ENCODE data around the gene RNF151.
A peak's percentile ranks its signal among the peaks of the same experiment; 100 is the strongest.
"Not testable (repeated sequence)": the region's sequence is repeated elsewhere in the genome, so short reads cannot be mapped to it uniquely, and the experiment has no call there.

The RNF151 gene

DNA sequence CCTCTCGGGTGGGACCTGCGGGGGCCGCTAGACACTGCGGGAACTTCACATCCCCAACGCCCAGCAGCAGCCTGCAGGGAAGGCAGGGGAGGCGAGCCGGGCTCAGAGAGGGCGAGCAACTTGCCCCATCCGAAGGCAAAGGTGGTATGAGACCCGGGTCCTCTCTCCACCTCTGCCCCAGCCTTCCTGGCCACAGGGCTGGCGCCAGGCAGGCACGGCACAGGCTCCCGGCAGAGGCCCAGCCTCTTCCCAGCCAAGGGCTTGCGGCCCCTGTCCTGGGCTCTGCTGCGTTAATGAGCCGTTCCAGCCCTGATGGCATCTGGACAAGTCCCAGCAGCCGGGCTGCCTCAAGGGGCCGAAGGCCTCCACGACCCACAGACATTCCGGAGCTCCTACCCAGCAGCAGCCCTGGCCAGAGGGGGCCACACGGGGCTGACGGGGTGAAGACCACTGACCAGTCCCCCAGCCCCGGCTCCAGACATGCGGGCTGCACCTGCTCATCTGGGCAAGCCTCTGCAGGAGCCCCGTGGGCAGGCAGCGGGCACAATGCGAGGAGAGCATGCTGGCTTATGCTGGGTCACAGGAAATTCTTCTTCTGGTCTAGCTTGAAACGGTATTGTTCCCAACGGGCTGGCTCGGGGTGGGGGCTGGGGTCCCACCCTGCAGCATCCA is 47.2 kb upstream of the RNF151 start:
- Histone ChIP-seq H3K9me3 (ENCODE audit: control insufficient read depth, low read length) (no peaks in the 10 kb centered on the region), H3K36me3 (ENCODE audit: control insufficient read depth, insufficient read depth, low read length) (no peaks in the 10 kb centered on the region), H3K9ac (no peak overlapping the region), H3K27ac (no peak overlapping the region), H3K4me3 (ENCODE audit: low read depth, low read length) (no peak overlapping the region), H3K79me2 (no peaks in the 10 kb centered on the region), H3K4me1 (no peaks in the 10 kb centered on the region), H2AFZ (no peak overlapping the region), H3K27me3 (ENCODE audit: control insufficient read depth, insufficient read depth, low read length) (peaks cover 17% of the 10 kb centered on the region), H3K4me2 (ENCODE audit: low read length) (no peak overlapping the region)
- TF ChIP-seq CTCF (IDR thresholded peaks at IDR 0.05), result no peak

DNA sequence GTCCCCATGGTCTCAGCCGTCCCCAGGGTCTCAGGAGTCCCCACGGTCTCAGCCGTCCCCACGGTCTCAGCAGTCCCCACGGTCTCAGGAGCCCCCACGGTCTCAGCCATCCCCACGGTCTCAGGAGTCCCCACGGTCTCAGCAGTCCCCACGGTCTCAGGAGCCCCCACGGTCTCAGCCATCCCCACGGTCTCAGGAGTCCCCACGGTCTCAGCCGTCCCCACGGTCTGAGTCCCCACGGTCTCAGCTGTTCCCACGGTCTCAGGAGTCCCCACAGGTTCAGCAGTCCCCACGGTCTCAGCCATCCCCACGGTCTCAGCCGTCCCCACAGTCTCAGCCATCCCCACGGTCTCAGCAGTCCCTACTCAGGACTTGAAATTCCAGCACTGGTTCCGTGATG is 46.5 kb upstream of the RNF151 start:
- not testable (repeated sequence) for H3K4me2 ChIP-seq (ENCODE audit: low read length); H3K4me1 ChIP-seq; H2AFZ ChIP-seq; H3K4me3 ChIP-seq (ENCODE audit: low read depth, low read length); H3K27ac ChIP-seq; H3K9ac ChIP-seq; H3K36me3 ChIP-seq (ENCODE audit: control insufficient read depth, insufficient read depth, low read length); H3K79me2 ChIP-seq; H3K9me3 ChIP-seq (ENCODE audit: control insufficient read depth, low read length)
- peaks cover 17% of the 10 kb centered on the region for H3K27me3 ChIP-seq (ENCODE audit: control insufficient read depth, insufficient read depth, low read length)

GRCh38 chr16:1920727-1921171 is 45.9 kb upstream of the RNF151 start:
- Histone ChIP-seq H3K4me3 (ENCODE audit: low read depth, low read length) (no peak overlapping the region), H3K36me3 (ENCODE audit: control insufficient read depth, insufficient read depth, low read length) (no peaks in the 10 kb centered on the region), H3K4me2 (ENCODE audit: low read length) (no peak overlapping the region), H3K27ac (no peak overlapping the region), H3K79me2 (no peaks in the 10 kb centered on the region), H2AFZ (no peak overlapping the region), H3K4me1 (no peaks in the 10 kb centered on the region), H3K27me3 (ENCODE audit: control insufficient read depth, insufficient read depth, low read length) (peaks cover 17% of the 10 kb centered on the region), H3K9me3 (ENCODE audit: control insufficient read depth, low read length) (no peaks in the 10 kb centered on the region), H3K9ac (no peak overlapping the region)
- no peak for TF ChIP-seq CTCF (IDR thresholded peaks at IDR 0.05)

GRCh38 chr16:1922357-1922756 is 44.3 kb upstream of the RNF151 start:
- H3K9ac ChIP-seq, result no peak overlapping the region
- H3K4me2 ChIP-seq (ENCODE audit: low read length), result no peak overlapping the region
- no peak overlapping the region for H3K27ac ChIP-seq
- no peaks in the 10 kb centered on the region for H3K36me3 ChIP-seq (ENCODE audit: control insufficient read depth, insufficient read depth, low read length)
- no peaks in the 10 kb centered on the region for H3K4me1 ChIP-seq
- peaks cover 14% of the 10 kb centered on the region for H3K27me3 ChIP-seq (ENCODE audit: control insufficient read depth, insufficient read depth, low read length)
- H2AFZ ChIP-seq, result no peak overlapping the region
- TF ChIP-seq CTCF (IDR thresholded peaks at IDR 0.05), result no peak
- H3K79me2 ChIP-seq, result no peaks in the 10 kb centered on the region
- no peaks in the 10 kb centered on the region for H3K9me3 ChIP-seq (ENCODE audit: control insufficient read depth, low read length)
- H3K4me3 ChIP-seq (ENCODE audit: low read depth, low read length), result no peak overlapping the region

DNA sequence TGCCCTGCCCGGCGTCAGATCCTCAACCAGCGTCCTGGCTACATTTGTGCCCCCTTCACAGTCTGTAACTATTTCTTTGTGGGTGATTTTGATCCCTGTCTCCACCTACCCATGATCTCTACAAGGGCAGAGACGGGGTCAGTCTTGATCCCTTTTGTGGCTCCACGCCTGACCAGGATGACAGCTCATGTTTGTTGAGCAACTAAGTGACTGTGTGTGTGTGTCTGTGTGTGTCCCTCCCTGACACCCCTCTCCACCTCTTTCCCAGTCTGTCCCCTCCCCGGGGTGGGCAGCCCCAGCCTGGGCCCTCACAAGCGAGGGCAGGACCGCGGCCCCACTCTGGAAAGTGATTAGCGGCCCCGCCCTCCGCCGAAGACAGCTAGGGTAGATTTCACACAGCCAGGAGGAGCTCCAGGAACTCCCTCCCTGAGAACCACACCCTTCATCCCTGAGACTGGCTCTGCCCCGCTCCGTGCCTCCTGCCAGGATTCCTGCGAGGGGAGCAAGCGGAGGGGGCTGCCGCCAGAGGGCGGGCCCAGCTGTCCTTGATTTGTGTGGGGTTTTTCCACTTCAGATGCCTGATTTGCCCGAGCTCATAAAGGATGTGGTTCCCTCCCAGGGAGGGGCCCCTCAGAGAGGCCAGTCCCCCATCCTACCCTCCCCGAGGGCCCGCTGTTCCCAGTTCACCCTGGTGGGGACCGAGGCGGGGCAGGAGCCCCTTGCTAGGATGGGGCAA is 43.2 kb upstream of the RNF151 start:
- no peak overlapping the region for H2AFZ ChIP-seq
- no peaks in the 10 kb centered on the region for H3K4me1 ChIP-seq
- peak; percentile 11 for TF ChIP-seq CTCF (IDR thresholded peaks at IDR 0.05)
- no peak overlapping the region for H3K4me3 ChIP-seq (ENCODE audit: low read depth, low read length)
- no peaks in the 10 kb centered on the region for H3K36me3 ChIP-seq (ENCODE audit: control insufficient read depth, insufficient read depth, low read length)
- H3K4me2 ChIP-seq (ENCODE audit: low read length), result no peak overlapping the region
- no peaks in the 10 kb centered on the region for H3K79me2 ChIP-seq
- H3K27me3 ChIP-seq (ENCODE audit: control insufficient read depth, insufficient read depth, low read length), result peaks cover 11% of the 10 kb centered on the region
- no peak overlapping the region for H3K27ac ChIP-seq
- no peak overlapping the region for H3K9ac ChIP-seq
- no peaks in the 10 kb centered on the region for H3K9me3 ChIP-seq (ENCODE audit: control insufficient read depth, low read length)
